HCT116 (cell line): ENCODE measurements around the gene MRPL16. TPM values are rescaled to one million over a fixed set of nuclear protein-coding genes. Genes with fewer than 3 reads are reported as not detected.

Source experiments
- ATAC-seq: fragments of 200-7000 bp; cut with Tn5 transposase; 2 replicates; pipeline ENCODE4 v1.9.1; 2020; ENCODE audit warnings: mild to moderate bottlenecking, moderate library complexity
- BruUV-seq: library from RNA; stranded (reverse); fragments of 400-500 nt; replicated peaks from 2 replicates; lab custom pipeline; 2021; lab: Mats Ljungman, UMichigan
- CTCF ChIA-PET: fragments of 300-600 bp; sonication (Branson Sonifier 250); formaldehyde crosslinking; loops from one replicate; lab custom pipeline; 2021; ENCODE audit warnings: antibody characterized with exemption; lab: Charles Lee
- POLR2A ChIA-PET: fragments of 300-600, 350-600 bp; sonication (Branson Sonifier 250); formaldehyde crosslinking; loops from one replicate; lab custom pipeline; 2021; ENCODE audit warnings: antibody characterized with exemption; lab: Charles Lee
- RAD21 ChIA-PET, 2 experiments: fragments of 300-600 bp; sonication (Branson Sonifier 250); formaldehyde crosslinking; loops; one replicate each; lab custom pipeline; 2023; ENCODE audit warnings: low total read pairs in 2 of 2; ENCODE audit not compliant: uncharacterized antibody in 2 of 2, unreplicated experiment in 2 of 2, low non-redundant PET in 1 of 2; lab: Charles Lee
- DNase-seq: peaks from one replicate; pipeline ENCODE4 v3.0.0-alpha.2; 2010; ENCODE audit warnings: low read depth, low spot score
- H2AFZ ChIP-seq: fragments of 200-600 bp; shearing (Covaris generic), sonication (generic); 2 replicates; pipeline ENCODE4 v1.6.1; 2017; ENCODE audit warnings: low read depth, mixed run types, mixed read lengths, antibody characterized with exemption, low read length; ENCODE audit not compliant: poor library complexity, severe bottlenecking
- H3K27ac ChIP-seq: 2 replicates; pipeline ENCODE4 v1.5.1; 2012; ENCODE audit warnings: low read depth, low read length
- H3K27me3 ChIP-seq: fragments of 200-600 bp; sonication (generic); 2 replicates; pipeline ENCODE4 v1.6.1; 2016; ENCODE audit warnings: mixed run types, low read length, mixed read lengths; ENCODE audit not compliant: insufficient read depth
- H3K36me3 ChIP-seq, 2 experiments: fragments of 200-500 bp in 1 of 2; fragments of 200-600 bp in 1 of 2; sonication (Bioruptor generic) in 1 of 2; sonication (generic) in 1 of 2; 2 replicates each; pipeline versions ENCODE4 v1.5.1 to v1.6.1; 2014 to 2016; ENCODE audit warnings: low read length in 2 of 2, inconsistent platforms in 1 of 2, mixed read lengths in 1 of 2, mixed run types in 1 of 2; ENCODE audit not compliant: insufficient read depth in 2 of 2, control insufficient read depth in 1 of 2
- H3K4me1 ChIP-seq, 2 experiments: fragments of 200-600 bp in 1 of 2; sonication (generic) in 1 of 2; 2 replicates each; pipeline versions ENCODE4 v1.5.1 to v1.6.1; 2012 to 2017; ENCODE audit warnings: low read length in 2 of 2, inconsistent platforms in 1 of 2, mild to moderate bottlenecking in 1 of 2, mixed read lengths in 1 of 2, mixed run types in 1 of 2, moderate library complexity in 1 of 2; ENCODE audit not compliant: insufficient read depth in 2 of 2, control insufficient read depth in 1 of 2
- H3K4me2 ChIP-seq: fragments of 200-600 bp; sonication (generic); 2 replicates; pipeline ENCODE4 v1.6.1; 2017; ENCODE audit warnings: mixed run types, low read length, mixed read lengths
- H3K4me3 ChIP-seq, 2 experiments: fragments of 200-600 bp in 1 of 2; sonication (generic) in 1 of 2; replicated peaks in 1 of 2; 2 replicates each; pipeline ENCODE4 v1.5.1; 2011 to 2016; ENCODE audit warnings: low read length in 2 of 2, control low read depth in 1 of 2, low read depth in 1 of 2, mild to moderate bottlenecking in 1 of 2, mixed read lengths in 1 of 2, mixed run types in 1 of 2
- H3K79me2 ChIP-seq: fragments of 200-600 bp; sonication (generic); 2 replicates; pipeline ENCODE4 v1.6.1; 2017; ENCODE audit warnings: mild to moderate bottlenecking, mixed run types, low read length, moderate library complexity, mixed read lengths; ENCODE audit not compliant: insufficient read depth
- H3K9ac ChIP-seq: fragments of 200-600 bp; sonication (generic); 2 replicates; pipeline ENCODE4 v1.6.1; 2016; ENCODE audit warnings: low read length, mixed read lengths
- H3K9me2 ChIP-seq: fragments of 200-600 bp; sonication (generic), shearing (Covaris generic); 2 replicates; pipeline ENCODE4 v1.6.1; 2017; ENCODE audit warnings: mixed run types, mild to moderate bottlenecking, moderate library complexity; ENCODE audit not compliant: insufficient read depth
- H3K9me3 ChIP-seq, 2 experiments: fragments of 200-500 bp in 1 of 2; fragments of 200-600 bp in 1 of 2; sonication (Bioruptor generic) in 1 of 2; sonication (generic) in 1 of 2; 2 replicates each; pipeline ENCODE4 v1.6.1; 2014 to 2017; ENCODE audit warnings: low read length in 2 of 2, mixed read lengths in 2 of 2, inconsistent platforms in 1 of 2, low read depth in 1 of 2, mild to moderate bottlenecking in 1 of 2, mixed run types in 1 of 2, moderate library complexity in 1 of 2; ENCODE audit not compliant: control insufficient read depth in 1 of 2, insufficient read depth in 1 of 2
- H4K20me1 ChIP-seq: fragments of 200-600 bp; sonication (generic), shearing (Covaris generic); 2 replicates; pipeline ENCODE4 v1.6.1; 2017; ENCODE audit warnings: mixed run types, mild to moderate bottlenecking, moderate library complexity; ENCODE audit not compliant: insufficient read depth
- CBX3 ChIP-seq: IDR thresholded peaks from 2 replicates; pipeline ENCODE4 v1.6.1; 2012; ENCODE audit warnings: low read depth
- CEBPB ChIP-seq: IDR thresholded peaks from 2 replicates; pipeline ENCODE4 v1.6.1; 2012; ENCODE audit warnings: low read depth
- EZH2 ChIP-seq: fragments of 200-600 bp; sonication (generic); IDR thresholded peaks from 2 replicates; pipeline ENCODE4 v1.6.1; 2017; ENCODE audit warnings: antibody characterized with exemption, mixed run types
- MAX ChIP-seq: IDR thresholded peaks from 2 replicates; pipeline ENCODE4 v1.6.1; 2012
- POLR2A ChIP-seq: IDR thresholded peaks from 2 replicates; pipeline ENCODE4 v1.7.0; 2011; ENCODE audit warnings: borderline replicate concordance; ENCODE audit not compliant: insufficient read depth, insufficient read length; ENCODE audit errors: extremely low read depth
- POLR2AphosphoS5 ChIP-seq: IDR thresholded peaks from 2 replicates; pipeline ENCODE4 v1.6.1; 2011; ENCODE audit warnings: mild to moderate bottlenecking, low read depth, low read length, moderate library complexity
- REST ChIP-seq: IDR thresholded peaks from 2 replicates; pipeline ENCODE4 v1.6.1; 2012; ENCODE audit warnings: low read depth
- SP1 ChIP-seq: IDR thresholded peaks from 2 replicates; pipeline ENCODE4 v1.6.1; 2012; ENCODE audit warnings: low read depth
- YY1 ChIP-seq: IDR thresholded peaks from 2 replicates; pipeline ENCODE4 v1.6.1; 2011; ENCODE audit warnings: low read length, low read depth, moderate library complexity, mild to moderate bottlenecking; ENCODE audit not compliant: insufficient replicate concordance; ENCODE audit errors: extremely low read depth
- ZBTB33 ChIP-seq: IDR thresholded peaks from 2 replicates; pipeline ENCODE4 v1.6.1; 2011; ENCODE audit warnings: mild to moderate bottlenecking, low read length, moderate library complexity; ENCODE audit not compliant: insufficient replicate concordance; ENCODE audit errors: extremely low read depth
- intact Hi-C: fragments of 100-400 bp; cut with micrococcal nuclease; formaldehyde crosslinking; loops from 2 replicates; pipeline ENCODE4 v1.10.0; 2022
- total RNA-seq: library from RNA; stranded (reverse); gene quantifications from one replicate; pipeline ENCODE4 v1.2.1, GENCODE V29; 2021; ENCODE audit not compliant: unreplicated experiment

Gene MRPL16
- total RNA-seq, 1 experiment from 2014 or later: 61.0 TPM

- TF ChIP-seq ZBTB33 (peak; percentile 54), CEBPB (no peak), CBX3 (peak; percentile 88), POLR2AphosphoS5 (peak; percentile 94), EZH2 (no peak), YY1 (peak; percentile 80), MAX (peak; percentile 85)
Observed at GRCh38 chr11:59810189-59810910, at the start of gene MRPL16 (continued).

GRCh38 chr11:59859673-59860072, 49.1 kb upstream of the MRPL16 start:
- DNase-seq (no peak), ATAC-seq (no peak)
- CTCF ChIA-PET: no interaction called here
- H3K27ac ChIP-seq: no peak overlapping the region
- H3K9me2 ChIP-seq: no peaks in the 10 kb centered on the region
- POLR2A ChIA-PET: no interaction called here
- H4K20me1 ChIP-seq: no peaks in the 10 kb centered on the region
- no TSS peak for BruUV-seq
- peak overlapping the region; percentile 17 for H2AFZ ChIP-seq
- RAD21 ChIA-PET: no interaction called here
- H3K4me2 ChIP-seq: no peak overlapping the region
- no peak overlapping the region for H3K9ac ChIP-seq
- no peaks in the 10 kb centered on the region for H3K9me3 ChIP-seq
- no peaks in the 10 kb centered on the region for H3K36me3 ChIP-seq
- peaks cover 28 to 50% of the 10 kb centered on the region in 2 experiments for H3K4me1 ChIP-seq
- intact Hi-C loops: no loop called here
- TF ChIP-seq SP1 (no peak), POLR2A (no peak), CEBPB (no peak), REST (no peak)
- no peak overlapping the region for H3K4me3 ChIP-seq
- H3K79me2 ChIP-seq: no peaks in the 10 kb centered on the region
- H3K27me3 ChIP-seq: no peaks in the 10 kb centered on the region
